Endothelial cell (in vitro differentiated cells): ENCODE measurements around the gene NREP. TPM values are rescaled to one million over a fixed set of nuclear protein-coding genes. Genes with fewer than 3 reads are reported as not detected.

Source experiments
- DNase-seq: peaks from one replicate; pipeline ENCODE4 v3.0.0; 2021; ENCODE audit warnings: low spot score
- H3K27ac Mint-ChIP-seq: one replicate; pipeline ENCODE4 v1.8.0; 2021; ENCODE audit warnings: mixed read lengths, inconsistent platforms; ENCODE audit not compliant: unreplicated experiment
- H3K27me3 Mint-ChIP-seq: one replicate; pipeline ENCODE4 v1.8.0; 2021; ENCODE audit warnings: mild to moderate bottlenecking, moderate library complexity, mixed read lengths, inconsistent platforms; ENCODE audit not compliant: unreplicated experiment
- H3K36me3 Mint-ChIP-seq: one replicate; pipeline ENCODE4 v1.8.0; 2021; ENCODE audit warnings: mild to moderate bottlenecking, low read depth, mixed read lengths, inconsistent platforms; ENCODE audit not compliant: unreplicated experiment
- H3K4me1 Mint-ChIP-seq: one replicate; pipeline ENCODE4 v1.8.0; 2021; ENCODE audit warnings: mild to moderate bottlenecking, mixed read lengths, inconsistent platforms; ENCODE audit not compliant: unreplicated experiment
- H3K4me3 Mint-ChIP-seq: one replicate; pipeline ENCODE4 v1.8.0; 2021; ENCODE audit warnings: mild to moderate bottlenecking, mixed read lengths, inconsistent platforms; ENCODE audit not compliant: unreplicated experiment
- H3K9me3 Mint-ChIP-seq: one replicate; pipeline ENCODE4 v1.8.0; 2021; ENCODE audit warnings: mixed read lengths, inconsistent platforms; ENCODE audit not compliant: unreplicated experiment
- total RNA-seq: library from RNA; stranded (reverse); fragmentation: NEBNext Ultra II Directional; extraction: Animal tissue kit (Norgen Biotek cat#: 25700); gene quantifications from one replicate; pipeline ENCODE4 v1.2.1, GENCODE V29; 2021; ENCODE audit not compliant: unreplicated experiment
- TF ChIP-seq, protein P1 (sequence below): fragments of 200-600 bp; sonication (generic); IDR thresholded peaks from one replicate; pipeline ENCODE4 v1.5.0; 2021; ENCODE audit warnings: antibody characterized with exemption; ENCODE audit not compliant: unreplicated experiment

The NREP gene
- total RNA-seq, 1 donor from 2014 or later = 218 TPM

DNA sequence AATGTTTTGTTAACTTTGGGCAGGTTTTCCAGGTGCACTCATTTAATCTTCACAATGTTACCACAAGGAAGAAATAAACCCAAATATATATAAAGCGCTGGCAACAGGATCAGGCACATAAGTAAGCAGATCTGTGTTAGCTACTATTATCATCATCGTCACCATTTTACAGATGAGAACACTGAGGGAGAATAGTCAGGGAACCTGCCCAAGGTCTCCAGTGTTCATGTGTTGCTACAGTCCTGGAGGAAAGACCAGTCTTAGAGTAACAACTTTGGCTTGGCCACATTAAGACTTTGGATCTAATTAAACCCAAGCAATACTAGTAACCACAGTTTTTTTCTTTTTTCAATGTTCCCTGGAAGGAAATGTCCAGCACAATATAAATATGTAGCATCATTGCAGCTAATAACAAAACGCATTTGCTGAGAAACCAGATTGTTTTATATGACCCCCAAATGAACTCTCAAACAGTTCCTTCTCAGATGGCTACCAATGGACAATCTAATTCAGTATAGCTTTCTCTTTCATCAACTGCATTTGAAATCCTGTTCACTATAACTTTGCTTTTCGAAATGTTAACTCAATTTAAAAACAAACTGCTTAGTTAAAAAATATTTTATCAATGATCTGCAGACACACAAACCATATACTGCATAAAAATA is 11.8 kb downstream of the NREP start:
- H3K36me3 Mint-ChIP-seq = peaks cover 3% of the 10 kb centered on the region
- no peak overlapping the region for H3K27ac Mint-ChIP-seq
- H3K27me3 Mint-ChIP-seq = no peaks in the 10 kb centered on the region
- TF ChIP-seq, protein P1, sequence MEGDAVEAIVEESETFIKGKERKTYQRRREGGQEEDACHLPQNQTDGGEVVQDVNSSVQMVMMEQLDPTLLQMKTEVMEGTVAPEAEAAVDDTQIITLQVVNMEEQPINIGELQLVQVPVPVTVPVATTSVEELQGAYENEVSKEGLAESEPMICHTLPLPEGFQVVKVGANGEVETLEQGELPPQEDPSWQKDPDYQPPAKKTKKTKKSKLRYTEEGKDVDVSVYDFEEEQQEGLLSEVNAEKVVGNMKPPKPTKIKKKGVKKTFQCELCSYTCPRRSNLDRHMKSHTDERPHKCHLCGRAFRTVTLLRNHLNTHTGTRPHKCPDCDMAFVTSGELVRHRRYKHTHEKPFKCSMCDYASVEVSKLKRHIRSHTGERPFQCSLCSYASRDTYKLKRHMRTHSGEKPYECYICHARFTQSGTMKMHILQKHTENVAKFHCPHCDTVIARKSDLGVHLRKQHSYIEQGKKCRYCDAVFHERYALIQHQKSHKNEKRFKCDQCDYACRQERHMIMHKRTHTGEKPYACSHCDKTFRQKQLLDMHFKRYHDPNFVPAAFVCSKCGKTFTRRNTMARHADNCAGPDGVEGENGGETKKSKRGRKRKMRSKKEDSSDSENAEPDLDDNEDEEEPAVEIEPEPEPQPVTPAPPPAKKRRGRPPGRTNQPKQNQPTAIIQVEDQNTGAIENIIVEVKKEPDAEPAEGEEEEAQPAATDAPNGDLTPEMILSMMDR = no peak
- H3K9me3 Mint-ChIP-seq = no peaks in the 10 kb centered on the region
- no peak for DNase-seq
- H3K4me1 Mint-ChIP-seq = peaks cover 15% of the 10 kb centered on the region
- H3K4me3 Mint-ChIP-seq = no peak overlapping the region

DNA sequence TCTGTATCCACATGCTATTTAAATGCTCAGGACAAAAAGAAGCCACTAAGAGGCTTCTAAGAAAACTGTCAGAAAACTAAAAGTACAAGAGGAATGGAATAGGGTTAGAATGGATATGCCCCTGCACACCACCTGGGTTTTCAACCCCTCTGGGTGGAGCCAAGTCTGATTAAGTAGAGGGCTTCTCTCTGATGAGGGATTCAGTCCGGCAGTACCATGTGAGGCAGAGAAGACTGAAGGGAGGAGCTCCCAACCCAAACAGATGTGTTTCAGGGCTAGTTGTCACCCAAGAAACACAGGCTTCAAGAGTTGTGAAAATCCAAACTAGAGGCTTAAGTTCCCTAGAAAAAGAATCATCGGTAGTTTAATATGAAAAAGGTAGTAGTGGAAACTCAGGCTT is 12.5 kb downstream of the NREP start:
- Mint-ChIP-seq H3K4me3 (no peak overlapping the region), H3K9me3 (no peaks in the 10 kb centered on the region), H3K27me3 (no peaks in the 10 kb centered on the region), H3K4me1 (peaks cover 15% of the 10 kb centered on the region), H3K36me3 (peaks cover 3% of the 10 kb centered on the region), H3K27ac (no peak overlapping the region)
- no peak for DNase-seq
- TF ChIP-seq, protein P1 = no peak

DNA sequence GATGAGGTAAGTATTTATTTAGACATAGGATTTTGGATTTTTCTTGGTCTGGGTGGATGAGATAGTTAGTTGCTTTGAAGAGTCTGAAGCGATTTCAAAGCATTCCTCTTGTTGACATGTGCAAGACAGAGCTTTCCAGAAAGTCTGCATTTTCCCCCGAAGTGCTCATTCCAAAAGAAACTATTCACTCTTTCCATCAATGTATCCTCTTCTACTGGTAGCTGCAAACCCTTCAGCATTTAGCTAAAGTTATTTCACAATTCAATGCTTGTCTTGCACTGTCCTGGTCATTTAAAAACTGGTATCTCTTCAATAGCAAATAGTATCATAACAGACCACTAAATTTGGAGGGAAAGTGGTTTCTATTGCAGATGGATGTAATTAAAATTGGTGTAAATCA is 13.0 kb downstream of the NREP start:
- peaks cover 15% of the 10 kb centered on the region for H3K4me1 Mint-ChIP-seq
- H3K36me3 Mint-ChIP-seq = no peaks in the 10 kb centered on the region
- no peaks in the 10 kb centered on the region for H3K9me3 Mint-ChIP-seq
- no peak for DNase-seq
- no peak overlapping the region for H3K4me3 Mint-ChIP-seq
- H3K27ac Mint-ChIP-seq = no peak overlapping the region
- H3K27me3 Mint-ChIP-seq = no peaks in the 10 kb centered on the region
- TF ChIP-seq, protein P1 = no peak

DNA sequence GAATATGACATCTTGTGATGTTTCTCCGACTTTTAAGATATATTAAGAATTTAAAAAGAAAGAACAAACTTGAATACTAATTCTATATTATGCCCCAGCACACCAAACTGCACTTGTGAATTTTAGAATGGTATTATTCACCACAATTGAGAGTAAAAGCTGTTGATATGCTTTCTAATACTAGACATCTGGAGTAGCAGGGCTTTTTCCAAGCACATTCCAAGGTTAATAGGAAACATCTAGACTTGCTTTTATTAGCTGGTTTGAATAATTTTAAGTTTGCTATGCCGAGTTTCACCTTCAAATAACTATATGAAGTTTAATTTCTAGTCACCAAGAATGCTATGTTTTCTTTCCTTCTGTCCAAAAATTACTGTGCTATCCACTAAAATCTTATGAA is 13.5 kb downstream of the NREP start:
- DNase-seq = no peak
- Mint-ChIP-seq H3K4me3 (no peak overlapping the region), H3K27me3 (no peaks in the 10 kb centered on the region), H3K4me1 (peaks cover 18% of the 10 kb centered on the region), H3K27ac (no peak overlapping the region), H3K9me3 (no peaks in the 10 kb centered on the region), H3K36me3 (no peaks in the 10 kb centered on the region)
- TF ChIP-seq, protein P1 = no peak

DNA sequence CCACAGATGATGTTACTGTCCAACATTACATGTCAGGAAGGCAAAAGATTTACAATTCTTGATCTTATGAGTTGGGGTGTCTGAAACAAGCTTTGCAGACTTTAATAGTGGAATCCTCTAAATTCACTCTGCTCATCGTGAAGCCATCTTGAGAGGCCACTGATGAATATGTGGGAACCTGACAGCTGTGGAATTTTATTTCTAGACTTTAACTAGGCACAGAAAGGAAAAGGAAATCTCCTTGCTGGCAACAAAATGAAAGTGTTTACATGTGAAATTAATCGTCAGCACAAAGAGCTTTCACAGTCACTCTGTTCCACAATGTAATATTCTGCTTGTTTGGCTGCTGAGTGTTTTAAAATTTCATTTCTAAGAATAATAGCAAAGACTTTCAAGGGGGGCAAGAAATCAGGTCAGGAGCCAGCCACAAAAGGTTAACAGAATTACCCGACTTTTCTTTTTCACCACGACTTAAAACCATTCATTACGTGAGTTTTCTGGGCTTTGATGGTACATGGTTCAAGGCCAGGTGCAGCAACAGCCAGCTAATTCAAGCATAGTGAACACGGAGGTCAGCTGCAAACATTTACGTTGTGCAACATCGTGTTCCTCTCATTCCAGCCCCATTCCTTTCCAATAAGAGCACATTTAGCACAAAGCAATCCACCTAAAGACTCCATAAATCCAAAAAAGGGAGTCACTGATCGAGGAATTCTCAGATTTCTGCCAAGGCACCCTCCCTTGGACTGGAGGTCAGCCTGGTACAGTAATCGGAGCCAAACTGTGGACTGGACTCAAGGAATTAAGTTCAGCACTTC is 14.6 kb downstream of the NREP start:
- Mint-ChIP-seq H3K36me3 (no peaks in the 10 kb centered on the region), H3K27ac (no peak overlapping the region), H3K9me3 (no peaks in the 10 kb centered on the region), H3K4me3 (no peak overlapping the region), H3K4me1 (peaks cover 21% of the 10 kb centered on the region), H3K27me3 (no peaks in the 10 kb centered on the region)
- DNase-seq = no peak
- TF ChIP-seq, protein P1 = no peak
